ENCODE measurements around the gene PDE4C.
A peak's percentile ranks its signal among the peaks of the same experiment; 100 is the strongest.

Gene PDE4C

GRCh38 chr19:18251587-18252369, 25.5 kb upstream of the PDE4C start:
- ChIA-PET POLR2A (interaction anchor here (0.6 to 1.5 kb wide), 2 partner anchors 30 to 67 kb away, joined by 3 to 5 read pairs; partner anchors contain the start of gene JUND), CTCF (interaction anchor here (0.6 to 15.1 kb wide), 56 partner anchors 8 to 313 kb away, joined by 3 to 228 read pairs (median 6); partner anchors contain the start of genes IFI30, JUND, LSM4 and MPV17L2)
- peak; percentile 92 for TF ChIP-seq CTCF (IDR thresholded peaks at IDR 0.05; ENCODE audit: control extremely low read depth, extremely low read depth, low read depth, missing control alignments)
- peak; percentile 89 for DNase-seq (ENCODE audit: extremely low spot score)

GRCh38 chr19:18249834-18250233, 23.6 kb upstream of the PDE4C start:
- ChIA-PET CTCF (interaction anchor here (0.8 to 15.1 kb wide), 11 partner anchors 13 to 137 kb away, joined by 3 to 228 read pairs (median 4); partner anchors contain the start of genes LSM4 and RAB3A), POLR2A (no interaction called here)

GRCh38 chr19:18245297-18245696, 19.1 kb upstream of the PDE4C start:
- CTCF ChIA-PET: interaction anchor here (0.9 to 15.1 kb wide), 6 partner anchors 7 to 133 kb away, joined by 3 to 228 read pairs (median 4); partner anchors contain the start of gene RAB3A
- POLR2A ChIA-PET: interaction anchor here (0.6 kb wide), 1 partner anchor 31 kb away, joined by 4 read pairs; no protein-coding TSS in a partner anchor
- DNase-seq (ENCODE audit: extremely low spot score): no peak
- no peak for TF ChIP-seq CTCF (IDR thresholded peaks at IDR 0.05; ENCODE audit: control extremely low read depth, extremely low read depth, low read depth, missing control alignments)

More at GRCh38 chr19:18249834-18250233, 23.6 kb upstream of the PDE4C start:
- DNase-seq (ENCODE audit: extremely low spot score): no peak
- no peak for TF ChIP-seq CTCF (IDR thresholded peaks at IDR 0.05; ENCODE audit: control extremely low read depth, extremely low read depth, low read depth, missing control alignments)

GRCh38 chr19:18239303-18239702, 13.1 kb upstream of the PDE4C start:
- DNase-seq (ENCODE audit: extremely low spot score): no peak
- TF ChIP-seq CTCF (IDR thresholded peaks at IDR 0.05; ENCODE audit: control extremely low read depth, extremely low read depth, low read depth, missing control alignments): no peak
- ChIA-PET CTCF (interaction anchor here (1.1 to 3.8 kb wide), 7 partner anchors 11 to 150 kb away, joined by 3 to 23 read pairs (median 4); partner anchors contain the start of gene RAB3A), POLR2A (no interaction called here)

GRCh38 chr19:18234194-18234593, 8.0 kb upstream of the PDE4C start:
- ChIA-PET CTCF (interaction anchor here (1.0 to 4.5 kb wide), 5 partner anchors 10 to 154 kb away, joined by 3 to 59 read pairs (median 5); a partner anchor contains a TSS), POLR2A (interaction anchor here (0.5 kb wide), 1 partner anchor 82 kb away, joined by 4 read pairs; no protein-coding TSS in a partner anchor)
- no peak for TF ChIP-seq CTCF (IDR thresholded peaks at IDR 0.05; ENCODE audit: control extremely low read depth, extremely low read depth, low read depth, missing control alignments)
- DNase-seq (ENCODE audit: extremely low spot score): no peak

GRCh38 chr19:18233224-18233825, 7.1 kb upstream of the PDE4C start:
- ChIA-PET POLR2A (interaction anchor here (0.5 to 0.6 kb wide), 2 partner anchors 43 to 83 kb away, joined by 3 to 4 read pairs; no protein-coding TSS in a partner anchor), CTCF (interaction anchor here (1.0 to 4.5 kb wide), 8 partner anchors 9 to 155 kb away, joined by 3 to 59 read pairs (median 4); a partner anchor contains a TSS)
- no peak for TF ChIP-seq CTCF (IDR thresholded peaks at IDR 0.05; ENCODE audit: control extremely low read depth, extremely low read depth, low read depth, missing control alignments)
- peak; percentile 78 for DNase-seq (ENCODE audit: extremely low spot score)
